GM21717 (cell line): ENCODE measurements around the gene HYDIN.
"Not testable (repeated sequence)": the region's sequence is repeated elsewhere in the genome, so short reads cannot be mapped to it uniquely, and the experiment has no call there.

Source experiments
- ATAC-seq: cut with Tn5 transposase; IDR thresholded peaks from one replicate; pipeline ENCODE4 v1.9.1; 2021; ENCODE audit warnings: mild to moderate bottlenecking, moderate library complexity; ENCODE audit not compliant: unreplicated experiment

HYDIN gene

GRCh38 chr16:71143246-71143645 is 87.3 kb downstream of the HYDIN start:
- not testable (repeated sequence) for ATAC-seq

DNA sequence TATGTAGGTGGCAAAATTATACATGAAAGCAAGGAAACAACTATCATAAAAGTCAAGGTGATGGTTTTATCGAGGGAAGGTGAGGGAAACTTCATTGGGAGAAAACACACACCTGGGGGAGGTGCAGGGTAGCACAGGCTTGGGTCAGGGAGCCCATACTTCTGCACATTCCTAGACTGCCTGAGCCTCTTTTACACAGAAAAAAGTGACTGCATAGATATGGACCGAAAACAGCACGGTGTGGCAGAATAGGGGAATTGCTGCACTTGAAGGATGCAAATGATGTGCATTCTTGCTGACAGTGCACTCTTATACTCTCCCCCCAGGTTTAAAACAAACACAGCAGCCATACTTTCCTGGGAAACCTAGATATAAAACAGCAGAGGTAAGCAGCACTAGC is 120.0 kb downstream of the HYDIN start:
- ATAC-seq = not testable (repeated sequence)

- ATAC-seq = not testable (repeated sequence)
These were observed 120.8 kb downstream of the HYDIN start for GRCh38 chr16:71109656-71110208.

DNA sequence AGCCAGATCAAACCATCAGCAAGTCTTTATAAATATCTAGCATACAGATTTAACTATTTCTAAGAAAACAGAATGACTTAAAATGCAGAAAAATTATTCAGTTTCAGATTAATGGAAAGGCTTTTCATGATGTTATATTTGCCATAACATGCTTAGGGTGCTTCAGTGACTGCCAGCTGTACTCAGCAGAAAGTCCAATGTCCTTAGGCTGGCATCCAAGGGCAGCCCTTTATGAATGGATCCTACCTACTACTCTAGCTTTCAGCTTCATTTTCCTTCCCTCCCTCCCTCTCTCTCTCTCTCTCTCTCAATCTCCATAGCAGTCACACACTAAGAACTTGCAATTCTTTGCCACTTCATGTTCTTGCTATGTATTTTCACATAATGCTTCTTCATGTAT is 124.6 kb downstream of the HYDIN start:
- ATAC-seq = not testable (repeated sequence)

DNA sequence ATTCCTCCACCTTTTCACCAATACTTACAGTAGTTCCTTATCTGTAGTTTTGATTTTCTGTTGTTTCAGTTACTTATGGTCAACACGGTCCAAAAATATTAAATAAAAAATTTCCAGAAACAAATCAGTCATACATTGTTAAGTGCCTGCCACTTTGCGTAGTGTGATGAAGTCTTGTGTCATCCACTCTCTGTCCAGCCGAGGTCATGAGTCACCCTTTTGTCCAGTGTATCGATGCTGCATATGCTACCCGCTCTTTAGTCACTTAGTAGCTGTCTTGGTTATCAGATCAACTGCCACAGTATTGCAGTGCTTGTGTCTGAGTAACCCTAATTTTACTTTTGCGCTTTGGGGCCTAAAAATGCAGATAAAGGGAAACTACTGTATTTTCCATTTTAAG is 146.9 kb downstream of the HYDIN start:
- not testable (repeated sequence) for ATAC-seq

- ATAC-seq = not testable (repeated sequence)
These were observed 149.7 kb downstream of the HYDIN start for GRCh38 chr16:71080777-71081176.

DNA sequence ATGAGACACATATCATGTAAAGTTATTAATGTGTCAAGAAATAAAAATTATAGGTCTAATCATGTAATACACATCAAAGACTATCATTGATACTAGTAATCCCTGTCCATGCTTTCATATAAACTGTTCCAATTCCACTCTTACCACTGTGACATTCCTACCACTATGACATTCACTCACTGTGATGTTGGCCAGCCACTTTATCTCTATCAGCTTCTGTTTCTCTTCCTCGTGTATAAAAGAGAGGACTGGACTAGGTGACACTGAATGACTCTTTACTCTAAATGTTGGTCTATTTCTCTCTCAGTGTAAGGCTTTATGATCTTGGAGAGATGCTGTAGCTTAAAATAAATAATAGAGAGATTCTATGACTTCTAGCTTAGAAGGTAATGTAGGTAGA is 150.3 kb downstream of the HYDIN start:
- ATAC-seq = not testable (repeated sequence)

GRCh38 chr16:71070651-71071050 is 159.9 kb downstream of the HYDIN start:
- not testable (repeated sequence) for ATAC-seq

- not testable (repeated sequence) for ATAC-seq
These were observed 160.7 kb downstream of the HYDIN start for GRCh38 chr16:71069842-71070241.

DNA sequence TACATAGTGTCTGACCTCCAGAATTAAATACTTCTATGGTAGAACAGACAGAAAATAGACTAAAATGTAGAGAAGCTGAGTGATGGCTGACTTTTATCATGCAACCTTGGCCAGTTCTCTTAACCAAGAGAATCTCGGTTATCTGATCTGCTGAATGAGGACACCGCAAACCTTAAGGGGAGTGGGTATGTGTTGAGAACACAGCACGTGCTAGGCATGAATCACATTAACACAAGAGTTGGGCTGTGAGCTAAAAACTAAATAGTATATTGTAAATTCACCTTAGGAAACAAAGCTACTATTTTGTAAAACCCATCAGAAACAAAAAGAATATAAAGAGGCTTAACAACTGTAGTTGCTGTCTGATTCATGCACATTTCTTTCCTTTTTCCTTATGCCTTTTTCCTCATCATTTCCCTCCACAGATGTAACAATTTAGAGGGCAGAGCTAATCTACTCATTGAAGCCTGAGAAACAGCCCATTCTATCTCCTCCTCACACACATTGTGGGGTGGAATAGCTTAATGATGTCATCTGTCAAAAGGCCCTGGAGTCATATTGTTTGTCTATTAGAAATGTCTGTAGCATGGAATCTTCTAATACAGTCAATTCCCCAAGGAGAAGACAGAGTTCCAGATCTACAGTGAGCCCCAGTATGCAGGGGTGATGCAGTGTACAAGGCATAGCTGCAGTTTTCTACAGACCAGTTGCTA is 176.5 kb downstream of the HYDIN start:
- not testable (repeated sequence) for ATAC-seq

GRCh38 chr16:71050307-71050706 is 180.2 kb downstream of the HYDIN start:
- ATAC-seq = not testable (repeated sequence)

DNA sequence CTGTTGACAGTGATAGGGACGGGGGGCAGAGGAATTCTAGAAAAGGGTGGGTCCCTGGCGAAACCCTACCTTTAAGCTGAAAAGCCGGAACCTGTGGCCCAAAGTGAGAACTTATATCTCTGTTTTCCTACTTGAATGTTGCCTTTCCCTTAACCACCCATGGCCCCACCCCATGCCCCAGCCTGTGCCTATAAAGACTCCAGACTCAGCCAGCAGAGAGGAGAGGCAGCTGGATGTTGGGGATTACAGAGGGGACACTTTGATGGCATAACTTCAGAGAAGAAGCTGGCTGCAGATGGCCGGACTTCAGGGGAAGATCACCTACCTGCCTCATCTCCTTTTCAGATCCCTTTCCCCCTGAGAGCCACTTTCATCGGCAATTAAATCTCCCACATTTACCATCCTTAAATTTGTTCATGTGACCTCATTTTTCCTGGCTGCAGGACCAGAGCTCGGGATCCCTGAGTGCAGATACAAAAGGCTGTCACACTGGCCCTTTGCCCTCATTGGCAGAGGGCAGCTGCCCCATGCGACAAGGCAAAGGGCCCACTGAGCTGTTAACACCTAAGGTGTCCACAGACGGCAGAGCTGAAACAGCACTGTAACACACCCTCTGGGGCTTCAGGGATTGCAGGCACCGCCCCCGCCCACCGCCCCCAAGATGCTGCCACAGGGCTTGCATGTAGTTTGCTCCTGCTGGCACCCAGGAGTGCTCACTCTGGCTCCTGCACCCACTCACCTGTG is 191.0 kb downstream of the HYDIN start:
- not testable (repeated sequence) for ATAC-seq

DNA sequence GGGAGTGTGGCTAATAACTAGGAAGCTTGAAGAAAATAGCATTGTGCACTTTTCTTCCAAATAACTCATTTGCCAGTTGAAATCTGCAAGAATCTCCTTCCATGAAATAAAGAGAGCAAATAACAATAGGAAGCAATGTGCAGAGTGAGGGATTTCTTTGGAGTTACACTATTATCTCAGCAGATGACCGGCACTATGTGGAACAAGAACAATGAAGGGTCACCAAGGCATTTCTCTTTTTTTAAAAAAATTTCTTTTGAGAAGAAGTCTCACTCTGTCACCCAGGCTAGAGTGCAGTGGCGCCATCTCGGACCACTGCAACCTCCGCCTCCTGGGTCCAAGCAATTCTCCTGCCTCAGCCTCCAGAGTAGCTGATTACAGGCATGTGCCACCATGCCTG is 192.1 kb downstream of the HYDIN start:
- ATAC-seq = not testable (repeated sequence)

DNA sequence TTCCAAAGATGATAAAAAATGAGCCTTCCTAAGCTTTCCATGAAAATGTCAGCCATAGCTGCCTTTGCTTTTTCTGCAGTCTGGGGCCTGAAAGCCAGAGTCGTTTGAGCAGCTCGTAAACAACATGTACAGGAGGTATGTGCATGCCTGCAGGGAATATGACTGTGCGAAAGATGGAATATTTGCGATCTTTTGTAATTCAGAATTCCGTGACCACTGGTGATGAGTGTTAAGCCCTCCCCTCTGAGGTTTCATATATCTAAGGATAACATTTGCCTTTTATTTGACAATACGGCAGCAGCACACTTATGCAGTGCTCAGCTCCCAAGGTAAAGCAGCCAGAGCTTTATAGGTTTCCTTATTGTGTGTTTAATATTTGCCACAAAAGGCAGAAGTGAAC is 192.5 kb downstream of the HYDIN start:
- ATAC-seq = not testable (repeated sequence)

GRCh38 chr16:71028032-71028727 is 202.3 kb downstream of the HYDIN start:
- not testable (repeated sequence) for ATAC-seq

DNA sequence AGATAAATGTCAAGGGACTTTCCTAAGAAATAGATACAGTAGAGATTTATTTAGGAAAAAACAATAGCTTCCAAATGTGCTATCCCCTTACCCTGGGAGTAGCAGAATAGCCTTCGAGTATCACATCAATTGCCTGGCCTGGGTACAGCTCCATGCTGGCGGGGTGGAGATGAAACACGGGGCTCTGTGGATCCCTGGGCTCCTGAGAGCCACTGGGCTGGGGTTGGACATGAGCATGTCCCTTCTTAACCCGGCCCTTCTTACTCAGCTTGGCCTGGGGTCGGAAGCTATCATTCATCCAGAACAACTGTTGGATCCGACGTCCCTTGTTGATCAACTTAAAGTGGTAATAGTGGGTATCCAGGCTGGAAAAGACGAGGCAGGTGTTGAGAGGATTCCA is 203.0 kb downstream of the HYDIN start:
- ATAC-seq = not testable (repeated sequence)

DNA sequence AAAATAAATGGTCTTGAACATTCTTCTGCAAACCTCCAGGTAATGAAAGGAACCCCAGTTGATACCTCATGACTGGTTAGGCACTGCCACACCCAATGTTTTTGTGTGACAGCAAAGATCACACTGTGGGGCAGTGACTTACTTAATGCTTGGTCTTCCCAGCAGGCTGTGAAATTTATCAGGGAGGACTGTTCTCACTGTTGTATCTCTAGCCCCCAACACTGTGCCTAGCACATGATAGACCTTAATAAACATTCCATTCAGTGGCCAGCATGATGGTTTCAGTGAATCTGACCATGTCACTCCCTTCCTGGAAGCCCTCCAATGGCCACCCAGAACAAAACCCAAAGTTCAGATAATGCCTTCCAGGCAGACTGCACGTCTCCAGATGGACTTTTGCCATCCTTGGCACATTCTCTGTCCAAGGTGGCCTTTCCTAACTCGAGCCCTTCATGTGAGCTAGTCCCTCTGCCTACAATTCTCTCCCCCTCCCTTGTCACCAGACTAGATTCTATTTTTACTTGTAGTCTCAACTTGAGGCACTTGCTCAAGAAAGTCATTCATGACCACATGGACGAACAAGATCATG is 206.6 kb downstream of the HYDIN start:
- not testable (repeated sequence) for ATAC-seq

DNA sequence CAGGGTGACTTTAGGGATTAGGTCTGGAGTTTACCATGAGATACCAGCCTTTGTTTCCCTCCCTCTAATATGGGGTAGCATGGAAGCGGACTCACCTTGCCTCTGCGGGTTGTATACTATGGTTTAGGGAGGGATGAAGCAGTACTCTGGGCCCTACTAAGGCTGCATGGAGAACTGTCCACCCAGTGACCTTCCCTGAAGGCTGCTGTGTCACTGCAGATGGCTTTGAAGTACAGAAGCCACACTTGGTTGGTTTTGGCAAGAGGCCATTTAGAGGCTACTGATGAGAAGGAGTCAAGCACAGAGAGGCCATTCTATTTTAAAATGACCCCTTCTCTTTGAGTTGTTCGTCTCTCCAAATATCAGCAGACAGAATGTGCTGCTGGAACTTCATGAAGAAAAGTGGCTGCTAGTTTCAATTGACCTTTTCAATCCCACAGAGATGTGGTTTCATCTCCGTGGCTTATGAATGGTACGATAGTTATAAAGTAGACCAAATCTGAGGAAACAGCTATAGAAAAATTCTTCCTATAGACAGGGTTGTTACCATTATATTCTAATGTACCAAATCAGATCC is 208.5 kb downstream of the HYDIN start:
- not testable (repeated sequence) for ATAC-seq

GRCh38 chr16:71019067-71019682 is 211.3 kb downstream of the HYDIN start:
- not testable (repeated sequence) for ATAC-seq

DNA sequence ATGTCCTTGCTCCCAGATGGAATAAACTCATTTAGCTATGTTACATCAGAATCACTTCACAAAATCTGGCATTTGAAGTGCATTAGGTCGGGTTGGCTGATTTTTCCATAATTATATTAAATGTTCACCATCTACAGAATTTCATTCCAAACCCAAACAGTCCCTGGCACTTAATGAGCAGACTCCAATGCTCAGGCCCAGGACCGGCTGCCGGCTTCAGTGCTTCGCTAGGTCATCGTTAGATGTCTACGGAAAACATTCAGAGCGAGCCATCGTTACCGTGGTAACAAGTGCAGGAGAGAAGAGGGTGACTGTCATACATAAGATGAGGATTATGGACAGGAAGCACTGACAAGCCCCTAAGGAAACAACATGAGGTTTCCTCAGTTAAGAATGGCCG is 215.1 kb downstream of the HYDIN start:
- not testable (repeated sequence) for ATAC-seq
